ENCODE results near the gene DUSP8.

The DUSP8 gene

DNA sequence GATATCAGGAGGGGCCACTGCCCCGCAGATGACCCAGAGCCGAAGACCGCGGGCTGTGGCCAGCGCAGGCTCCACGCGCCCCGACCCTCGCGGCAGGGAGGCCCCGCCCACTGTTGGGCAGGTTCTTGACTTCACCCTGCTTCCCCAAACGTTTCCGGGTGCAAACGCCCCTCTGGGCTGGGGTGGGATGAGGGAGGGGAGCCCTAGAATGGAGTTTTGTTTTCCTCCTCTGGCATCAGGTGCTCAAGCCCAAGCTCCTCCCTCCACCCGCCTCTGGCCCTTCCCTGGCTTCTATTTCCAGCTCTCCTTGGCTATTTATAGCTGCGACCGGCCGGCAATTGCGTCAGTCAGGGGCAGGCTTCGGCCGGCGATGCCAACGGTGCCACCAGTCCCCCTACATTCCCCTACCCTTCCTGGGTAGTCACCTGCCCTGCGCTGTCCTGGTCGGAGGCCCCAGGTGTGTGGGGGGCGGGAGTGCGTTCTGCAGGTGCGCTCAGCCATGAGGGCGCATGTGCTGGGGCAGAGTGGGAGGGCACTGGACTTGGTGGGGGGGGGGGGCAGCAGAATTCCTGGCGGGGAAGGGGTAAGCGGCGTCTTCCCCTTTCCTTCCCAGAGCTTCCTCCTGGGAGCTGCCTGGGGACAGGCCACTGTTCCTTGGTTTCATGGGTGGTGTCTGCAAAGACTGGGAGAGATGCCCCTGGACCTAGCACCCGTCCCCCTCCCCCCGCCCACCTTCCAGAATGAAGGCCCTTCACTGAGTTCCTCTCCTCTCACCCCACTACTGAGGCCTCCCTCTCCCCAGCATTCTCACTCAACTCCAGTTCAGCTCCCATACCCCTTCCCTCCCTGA, 23.6 kb downstream of the DUSP8 start:
- peak; percentile 12 for DNase-seq

GRCh38 chr11:1547467-1548098, 24.5 kb downstream of the DUSP8 start:
- no peak for DNase-seq

GRCh38 chr11:1546536-1547466, 25.3 kb downstream of the DUSP8 start:
- DNase-seq: peak; percentile 65

GRCh38 chr11:1546077-1546535, 26.0 kb downstream of the DUSP8 start:
- no peak for DNase-seq

DNA sequence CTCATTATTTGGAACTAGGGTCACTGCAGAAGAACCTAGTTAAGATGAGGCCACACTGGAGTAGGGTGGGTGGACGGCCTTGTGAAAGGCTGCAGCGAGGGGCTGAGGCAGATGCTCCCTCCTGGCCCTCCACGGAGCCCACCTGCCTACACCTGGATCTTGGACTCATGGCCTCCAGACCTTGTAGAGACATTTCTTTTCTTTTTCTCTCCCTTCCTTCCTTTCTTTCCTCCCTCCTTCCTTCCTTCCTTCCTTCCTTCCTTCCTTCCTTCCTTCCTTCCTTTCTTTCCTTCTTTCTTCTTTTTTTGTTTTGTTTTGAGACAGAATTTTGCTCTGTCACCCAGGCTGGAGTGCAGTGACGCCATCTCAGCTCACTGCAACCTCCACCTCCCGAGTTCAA, 26.6 kb downstream of the DUSP8 start:
- DNase-seq: no peak

DNA sequence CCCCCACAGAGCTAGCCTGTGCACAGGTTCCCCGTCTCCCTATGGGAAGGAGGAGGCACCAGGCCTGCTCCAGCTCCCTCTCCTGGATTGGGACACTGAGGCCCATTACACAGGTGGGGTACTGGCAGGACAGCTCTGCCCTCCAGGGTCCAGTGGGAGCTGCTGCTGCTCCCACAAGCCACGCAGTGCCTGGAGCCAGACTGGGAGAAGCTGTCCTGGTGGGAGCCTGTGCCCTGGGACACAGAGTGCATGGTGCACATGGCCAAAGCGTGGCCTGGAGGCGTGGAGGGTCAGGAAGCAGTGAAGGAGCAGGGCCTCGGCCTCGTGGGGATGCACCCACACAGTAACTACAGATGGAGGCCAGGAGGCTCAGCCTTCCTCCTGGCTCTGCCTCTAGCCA, 27.5 kb downstream of the DUSP8 start:
- DNase-seq: no peak

DNA sequence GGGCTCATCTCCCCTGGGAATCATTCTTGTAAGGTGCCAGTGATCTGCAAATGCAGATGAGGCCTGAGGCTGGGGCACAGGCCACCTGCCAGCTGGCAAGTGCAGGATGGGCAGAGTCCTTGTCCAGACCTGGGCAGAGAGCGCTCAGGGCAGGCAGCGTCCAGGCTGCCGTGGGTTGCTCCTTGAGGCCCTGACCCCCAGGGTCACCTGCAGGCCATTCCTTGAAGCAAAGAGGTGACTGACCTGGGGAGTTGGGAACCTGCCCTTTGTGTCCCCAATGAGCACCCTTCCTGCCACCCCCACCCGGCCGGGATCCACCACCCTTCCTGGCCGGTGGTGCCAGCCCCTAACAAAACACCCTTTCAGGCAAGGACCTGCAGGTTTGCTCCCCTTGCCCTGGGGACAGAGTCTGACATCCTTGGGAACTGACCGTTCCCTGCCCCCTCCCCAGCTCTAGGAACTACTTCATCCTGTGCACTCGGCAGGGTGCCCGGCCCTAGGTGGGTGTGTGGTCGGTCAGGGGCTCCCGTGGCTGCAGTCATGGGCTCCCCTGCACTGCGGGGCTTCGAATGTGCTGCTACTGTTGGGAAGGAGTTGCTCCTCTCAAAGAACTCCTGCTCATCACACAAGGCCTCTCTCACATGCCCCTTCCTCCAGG, 28.3 kb downstream of the DUSP8 start:
- no peak for DNase-seq

DNA sequence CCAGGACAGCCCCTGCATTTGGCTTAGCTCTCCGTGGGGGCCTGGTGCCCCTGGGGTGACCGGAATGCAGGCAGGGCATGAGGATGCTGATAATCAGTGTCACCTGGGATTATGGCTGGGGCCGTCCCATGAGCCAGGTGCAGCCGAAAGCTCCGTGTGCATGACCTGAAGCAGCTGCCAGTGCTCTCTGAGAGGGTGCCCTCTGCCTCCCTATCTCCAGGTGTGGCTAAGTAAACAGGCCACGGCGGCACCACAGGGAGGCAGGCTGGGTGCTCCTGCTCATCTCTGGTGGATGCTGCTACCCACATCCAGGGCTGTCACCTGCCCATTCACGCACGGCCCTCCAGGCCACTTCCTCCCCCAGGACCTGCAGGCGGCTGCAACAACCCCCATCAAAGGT, 29.8 kb downstream of the DUSP8 start:
- DNase-seq: peak; percentile 36

GRCh38 chr11:1541474-1542204, 30.4 kb downstream of the DUSP8 start:
- no peak for DNase-seq

DNA sequence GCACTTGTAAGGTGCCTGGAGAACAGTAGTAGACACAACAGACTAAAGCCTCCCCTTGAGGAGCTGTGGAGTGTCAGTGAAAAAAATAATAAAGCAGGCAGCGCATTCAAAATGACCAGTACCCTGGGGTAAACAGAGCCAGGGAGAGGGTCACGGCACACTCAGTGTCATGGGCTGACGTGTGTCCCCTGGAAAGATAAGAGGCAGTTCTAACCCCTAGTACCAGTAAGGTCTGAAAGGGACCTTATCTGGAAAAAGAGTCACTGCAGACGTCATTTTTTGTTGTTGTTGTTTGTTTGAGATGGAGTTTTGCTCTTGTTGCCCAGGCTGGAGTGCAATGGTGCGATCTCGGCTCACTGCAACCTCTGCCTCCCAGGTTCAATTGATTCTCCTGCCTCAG, 32.0 kb downstream of the DUSP8 start:
- DNase-seq: no peak

DNA sequence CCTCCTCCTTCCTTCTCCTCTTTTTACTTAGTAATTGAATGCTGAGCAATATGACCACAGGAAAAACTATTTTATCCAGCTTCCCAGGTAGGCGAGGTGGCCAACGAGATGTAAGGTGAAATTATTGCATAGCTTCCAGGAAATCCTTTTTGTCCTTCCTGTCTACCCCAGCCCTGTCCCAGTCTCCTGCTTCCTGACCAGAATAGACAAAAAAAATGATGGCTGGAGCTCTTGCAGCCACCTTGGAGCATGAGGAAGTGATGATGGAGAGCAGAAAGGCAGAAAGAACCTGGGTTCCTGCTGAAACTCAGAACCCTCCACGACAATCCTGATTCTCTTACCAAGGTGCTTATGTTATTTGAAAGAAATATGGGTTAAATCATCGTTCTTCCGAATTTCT, 33.9 kb downstream of the DUSP8 start:
- DNase-seq: no peak

- no peak for DNase-seq
Measured at GRCh38 chr11:1536065-1536843, 35.8 kb downstream of the DUSP8 start.

GRCh38 chr11:1534682-1535081, 37.4 kb downstream of the DUSP8 start:
- no peak for DNase-seq

- DNase-seq: no peak
Measured at GRCh38 chr11:1534171-1534570, 37.9 kb downstream of the DUSP8 start.

GRCh38 chr11:1533342-1533725, 38.7 kb downstream of the DUSP8 start:
- DNase-seq: no peak

DNA sequence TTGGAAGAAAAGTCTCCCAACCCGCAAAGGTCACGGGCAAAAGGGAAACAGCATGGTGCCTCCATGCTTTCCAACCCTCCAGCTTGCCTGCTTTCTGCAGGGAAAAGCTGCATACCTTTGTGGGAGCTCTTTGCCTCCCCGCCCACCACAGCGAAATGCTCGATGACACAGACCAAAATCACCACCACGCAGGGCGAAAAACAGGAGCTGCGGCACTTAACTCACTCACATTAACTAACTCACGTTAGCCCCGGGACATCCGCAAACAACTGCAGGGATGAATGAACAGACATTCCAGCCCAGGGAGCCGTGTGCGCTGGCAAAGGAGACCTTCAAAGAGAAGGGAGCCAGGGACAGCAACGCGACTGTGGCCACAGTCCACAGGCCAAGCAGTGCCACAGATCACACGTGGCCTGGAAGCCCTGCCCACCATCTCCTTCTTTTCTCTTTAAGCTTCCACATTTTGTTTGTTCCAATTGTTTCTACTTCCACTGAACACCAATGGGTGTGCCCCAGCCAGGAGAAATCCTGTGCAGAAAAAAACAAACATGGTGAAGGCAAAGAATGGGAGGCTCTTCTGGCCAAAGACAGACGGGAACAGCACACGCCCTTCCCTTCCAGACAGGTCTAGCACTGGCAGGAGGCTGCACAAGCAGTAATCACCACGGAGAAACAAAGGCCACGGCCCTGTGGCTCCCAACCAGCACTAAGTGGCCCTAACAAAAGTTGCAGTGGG, 39.3 kb downstream of the DUSP8 start:
- DNase-seq: no peak

- DNase-seq: no peak
Measured at GRCh38 chr11:1532014-1532586, 40.0 kb downstream of the DUSP8 start.

- DNase-seq: no peak
Measured at GRCh38 chr11:1531449-1532013, 40.5 kb downstream of the DUSP8 start.

GRCh38 chr11:1530686-1531448, 41.2 kb downstream of the DUSP8 start:
- DNase-seq: no peak
